Measurements from ENCODE around the gene IDI1.
"Not testable (repeated sequence)": the region's sequence is repeated elsewhere in the genome, so short reads cannot be mapped to it uniquely, and the experiment has no call there.

Gene IDI1

DNA sequence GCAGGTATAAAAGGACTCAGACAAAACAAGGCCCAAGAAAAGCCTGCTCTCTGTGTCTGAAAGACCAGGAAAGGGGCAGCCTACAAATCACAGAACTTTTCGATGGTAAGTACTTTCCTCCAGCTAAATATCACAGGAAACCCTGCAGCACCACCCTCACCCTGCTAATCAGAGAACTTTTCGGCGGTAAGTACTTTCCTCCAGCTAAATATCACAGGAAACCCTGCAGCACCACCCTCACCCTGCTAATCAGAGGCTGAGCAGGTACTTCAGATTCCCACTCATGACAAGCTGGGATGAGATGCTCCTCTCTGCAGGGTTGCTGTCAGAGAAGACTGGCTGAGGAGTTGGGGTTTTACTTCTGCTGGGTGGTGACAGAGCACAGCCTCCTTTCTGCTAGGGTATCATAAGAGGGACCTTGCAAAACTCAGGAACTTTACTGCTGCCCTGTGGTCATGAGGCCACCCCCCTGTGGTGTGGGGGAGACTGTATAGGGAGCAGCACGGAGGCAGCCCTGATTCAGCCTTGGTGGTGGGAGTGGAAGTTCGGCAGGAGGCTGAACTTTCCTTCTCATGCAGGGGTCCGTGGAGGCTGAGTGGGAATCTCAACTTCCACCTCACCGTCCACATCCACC is 14.4 kb upstream of the IDI1 start:
- no peak for DNase-seq

DNA sequence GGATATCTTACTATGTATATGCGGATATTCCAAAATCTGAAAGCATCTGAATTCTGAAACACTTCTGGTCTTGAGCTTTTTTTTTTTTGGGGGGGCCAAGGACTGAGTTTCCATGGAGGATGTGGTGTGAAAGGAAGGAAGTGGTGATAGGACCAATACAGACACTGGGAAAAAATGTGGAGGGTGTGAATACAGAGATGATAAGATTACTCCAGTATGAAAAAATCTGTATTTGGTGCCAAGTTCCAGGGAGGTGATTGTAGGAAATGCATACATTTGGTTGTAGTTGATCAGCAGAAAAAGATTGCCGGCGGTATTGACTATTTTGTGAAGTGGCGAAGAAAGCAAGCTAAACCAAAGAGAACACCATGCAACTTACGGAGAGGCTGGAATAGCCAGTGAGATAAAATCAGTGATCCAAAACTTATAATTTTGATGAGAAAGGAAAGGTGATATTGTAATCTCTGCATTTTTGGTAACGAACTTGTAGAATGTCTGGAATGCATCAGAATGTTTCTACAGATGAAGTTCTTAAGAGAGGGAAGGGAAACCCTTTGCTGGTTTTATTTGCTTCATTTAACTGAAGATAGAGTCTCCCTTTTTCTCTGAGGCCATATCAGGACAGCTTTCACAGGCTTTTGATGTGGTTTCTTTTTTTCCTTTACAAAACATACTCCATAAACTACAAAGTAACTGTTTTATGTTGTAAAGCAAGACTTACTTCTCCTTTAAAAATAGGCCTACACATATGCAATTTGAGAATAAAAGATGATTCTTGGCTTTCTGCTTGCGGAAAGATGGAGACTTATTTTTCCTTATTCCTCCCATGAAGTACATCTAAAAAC is 13.2 kb upstream of the IDI1 start:
- no peak for DNase-seq

GRCh38 chr10:1059902-1060301 is 11.0 kb upstream of the IDI1 start:
- DNase-seq, result no peak

GRCh38 chr10:1058017-1058416 is 9.1 kb upstream of the IDI1 start:
- DNase-seq, result no peak

DNA sequence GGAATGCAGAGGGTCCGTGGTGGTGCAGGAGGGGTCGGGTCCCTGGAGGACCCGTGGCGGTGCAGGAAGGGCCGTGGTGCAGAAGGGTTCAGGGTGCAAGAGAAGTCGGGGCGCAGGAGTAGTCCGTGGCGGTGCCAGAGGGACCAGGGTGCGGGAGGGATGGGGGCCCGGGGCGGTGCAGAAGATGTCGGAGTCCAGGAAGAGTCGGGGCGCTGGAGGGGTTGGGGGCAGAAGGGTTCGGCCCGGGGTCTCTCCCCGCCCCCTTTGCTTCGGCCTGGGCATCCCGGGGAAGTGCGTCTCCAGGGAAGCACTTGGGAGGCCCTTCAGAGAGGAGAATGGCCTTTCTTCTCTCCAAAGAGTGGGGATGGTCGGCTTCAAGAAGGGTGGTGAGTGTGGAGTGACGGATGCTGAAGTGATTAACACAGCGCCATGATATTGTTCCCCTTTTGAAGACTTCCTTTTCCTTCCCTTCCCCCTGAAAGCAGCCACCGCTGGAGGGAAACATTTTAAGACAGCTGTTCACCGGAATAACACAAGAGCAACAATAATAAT is 8.3 kb upstream of the IDI1 start:
- DNase-seq, result no peak

DNA sequence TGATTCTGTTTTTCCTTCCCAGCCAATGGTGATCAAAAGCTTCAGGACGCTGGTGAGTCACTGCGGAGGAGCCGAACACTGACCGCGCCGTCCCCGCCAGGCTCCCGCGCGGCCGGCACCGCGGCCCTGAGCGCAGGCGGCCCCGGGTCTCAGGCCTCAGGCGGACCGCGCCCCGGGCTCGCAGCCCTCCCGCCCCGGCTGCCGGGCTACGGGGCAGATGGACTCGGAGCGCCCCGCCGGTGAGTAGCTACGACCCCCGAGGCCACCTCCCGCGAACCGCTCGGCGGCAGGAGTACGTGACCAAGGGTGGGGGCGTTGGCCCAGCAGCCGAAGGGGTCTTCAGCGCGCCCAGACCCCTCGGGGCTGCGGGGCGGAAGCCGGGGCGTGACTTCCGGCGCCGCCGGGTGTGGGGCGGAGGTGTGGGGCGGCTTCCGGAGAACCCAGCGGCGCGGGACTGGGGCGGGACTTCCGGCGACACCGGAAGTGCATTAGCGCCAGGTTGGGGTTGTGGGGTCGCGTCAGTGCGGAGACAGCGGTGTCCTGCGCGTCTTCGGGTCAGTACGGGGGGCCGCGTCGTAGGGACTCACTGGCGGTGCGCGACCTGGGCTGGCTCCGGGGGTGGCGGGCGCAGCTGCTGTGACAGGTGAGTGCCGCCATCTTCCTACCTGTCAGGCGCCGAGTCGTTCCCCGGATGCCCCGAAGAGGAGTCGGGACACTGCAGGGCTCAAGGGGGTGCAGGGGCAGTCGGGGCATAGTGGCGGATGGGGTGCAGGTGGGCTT is 7.6 kb upstream of the IDI1 start, which contains the start of gene WDR37:
Gene WDR37, plus strand, starts transcription at position 60 of the 780 bp plus-strand sequence. CDS start 15,771 bp downstream, outside the sequence.
- DNase-seq, result peak; percentile 55

- no peak for DNase-seq
Observed at GRCh38 chr10:1054684-1055083, 5.8 kb upstream of the IDI1 start.

GRCh38 chr10:1050554-1050953 is 1.6 kb upstream of the IDI1 start:
- DNase-seq, result no peak

DNA sequence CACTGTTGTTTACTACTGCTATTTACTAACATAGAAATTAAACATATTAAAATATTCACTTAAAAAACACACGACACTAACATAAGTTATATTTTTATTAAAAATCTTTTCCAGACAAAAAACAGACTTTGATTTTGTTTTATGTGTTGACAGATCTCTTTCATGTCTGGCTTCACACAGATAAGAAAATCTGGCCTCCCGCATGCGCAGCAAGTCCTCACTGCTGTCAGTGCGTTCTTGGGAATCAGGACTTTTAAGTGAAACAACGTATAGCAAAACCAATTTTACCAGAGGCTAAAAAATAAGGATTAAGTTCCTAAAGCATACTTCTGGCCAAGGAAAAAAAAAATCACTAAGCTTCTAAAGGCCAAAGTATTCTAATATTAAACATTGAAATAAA is 1.2 kb upstream of the IDI1 start:
- no peak for DNase-seq

- DNase-seq, result no peak
Observed at GRCh38 chr10:1049425-1049958, 573 bp upstream of the IDI1 start.

- DNase-seq, result no peak
Observed at GRCh38 chr10:1048349-1048731, 579 bp downstream of the IDI1 start.

GRCh38 chr10:1047937-1048336 is 982 bp downstream of the IDI1 start:
- no peak for DNase-seq

DNA sequence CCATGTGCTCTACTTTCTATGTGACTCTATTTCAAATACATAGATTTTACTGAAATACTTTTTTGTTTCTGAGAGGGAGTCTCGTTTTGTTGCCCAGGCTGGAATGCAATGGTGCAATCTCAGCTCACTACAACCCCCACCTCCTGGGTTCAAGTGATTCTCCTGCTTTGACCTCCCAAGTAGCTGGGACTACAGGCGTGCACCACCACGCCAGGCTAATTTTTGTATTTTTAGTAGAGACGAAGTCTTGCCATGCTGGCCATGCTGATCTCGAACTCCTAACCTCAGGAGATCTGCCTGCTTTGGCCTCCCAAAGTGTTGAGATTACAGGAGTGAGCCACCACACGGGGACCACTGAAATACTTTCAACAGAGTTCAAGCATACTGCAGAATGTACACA is 3.5 kb downstream of the IDI1 start:
- no peak for DNase-seq

GRCh38 chr10:1044964-1045363 is 4.0 kb downstream of the IDI1 start:
- DNase-seq, result no peak

DNA sequence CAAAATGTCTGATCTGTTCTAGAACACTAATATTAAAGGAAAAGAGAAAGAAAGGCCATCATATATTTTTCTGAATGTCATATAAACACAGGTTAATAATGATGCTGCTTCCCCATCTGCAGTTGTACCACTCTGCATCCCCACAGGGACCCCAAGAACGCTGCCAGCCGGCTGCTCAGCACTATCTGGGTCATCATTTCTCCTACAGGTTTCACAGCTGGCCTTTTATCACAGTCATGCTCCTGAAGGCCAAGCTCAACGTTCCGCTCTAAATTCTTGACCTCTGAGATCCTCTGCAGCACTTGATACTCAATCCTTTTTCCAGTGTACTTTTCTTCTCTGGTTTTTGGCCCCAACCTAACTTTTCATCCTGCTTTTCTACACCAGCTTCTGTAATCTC is 4.8 kb downstream of the IDI1 start:
- no peak for DNase-seq

DNA sequence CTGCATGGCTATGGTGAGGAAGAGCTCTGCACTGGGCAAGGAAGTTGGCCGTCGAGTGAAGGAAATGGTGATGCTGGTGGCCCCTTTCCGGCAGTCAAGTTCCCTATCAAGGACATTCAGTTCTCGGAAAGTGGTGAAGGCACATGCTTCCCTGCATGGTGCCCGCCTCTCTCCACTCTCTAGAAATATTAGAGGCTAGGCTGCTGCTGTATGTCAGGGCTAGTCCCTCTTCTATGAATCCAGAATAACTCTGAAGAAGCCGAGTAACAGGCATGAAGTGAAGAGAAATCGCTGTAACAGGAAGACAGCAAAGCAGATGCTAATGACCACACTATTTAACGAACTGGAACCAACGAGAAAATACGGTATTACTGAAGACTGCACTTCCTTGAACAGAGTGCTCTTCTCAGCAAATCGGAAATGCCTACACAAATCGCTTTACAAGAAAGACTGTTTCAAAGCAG is 5.4 kb downstream of the IDI1 start:
- DNase-seq, result no peak

GRCh38 chr10:1041514-1041913 is 7.4 kb downstream of the IDI1 start:
- no peak for DNase-seq

DNA sequence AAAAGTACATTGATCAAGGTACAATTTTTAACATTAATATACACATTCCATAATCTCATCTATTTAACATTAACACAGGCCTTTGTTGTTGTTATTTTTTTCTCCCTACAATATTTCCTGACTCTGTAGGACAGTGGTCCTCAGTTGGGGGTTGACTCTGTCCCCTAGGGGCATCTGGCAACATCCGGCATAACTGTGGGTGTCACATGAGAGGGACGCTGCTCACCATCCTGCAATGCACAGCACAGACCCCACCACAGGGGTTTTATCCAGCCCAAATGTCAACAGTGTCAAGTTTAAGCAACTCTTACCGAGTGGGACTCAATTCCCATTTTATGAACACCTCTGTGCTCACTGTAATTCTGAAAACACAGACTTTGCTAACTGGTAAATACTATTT is 8.8 kb downstream of the IDI1 start:
- DNase-seq, result no peak

GRCh38 chr10:1038769-1039168 is 10.2 kb downstream of the IDI1 start:
- DNase-seq, result not testable (repeated sequence)

GRCh38 chr10:1037098-1037497 is 11.8 kb downstream of the IDI1 start:
- no peak for DNase-seq

- no peak for DNase-seq
Observed at GRCh38 chr10:1036341-1036791, 12.6 kb downstream of the IDI1 start.

- no peak for DNase-seq
Observed at GRCh38 chr10:1035201-1035600, 13.7 kb downstream of the IDI1 start.

- no peak for DNase-seq
Observed at GRCh38 chr10:1034758-1035157, 14.2 kb downstream of the IDI1 start.

Measured in NCI-H1105 treated with DMSO at 0.1 percent for 48 hours (cell line).